K562 (cell line): ENCODE data around the gene MFSD12. TPM values are rescaled to one million over a fixed set of nuclear protein-coding genes. Genes with fewer than 3 reads are reported as not detected.

Source experiments
- ATAC-seq: fragments of 200-7000 bp; cut with Tn5 transposase; 3 replicates; pipeline ENCODE4 v1.9.1; 2020; ENCODE audit warnings: moderate library complexity
- BruUV-seq: library from RNA; stranded (reverse); fragments of 400-500 nt; replicated peaks from 2 replicates; lab custom pipeline; 2021; lab: Mats Ljungman, UMichigan
- CTCF ChIA-PET: fragments of 300-600 bp; formaldehyde crosslinking; extraction: SDS; loops from one replicate; lab custom pipeline; 2021; ENCODE audit warnings: low intra/inter-chr PET ratio; lab: Yijun Ruan, JAX
- POLR2A ChIA-PET: fragments of 300-600, 350-650 bp; sonication (Branson Sonifier 250); formaldehyde crosslinking; extraction: SDS; loops from one replicate; lab custom pipeline; 2021; ENCODE audit warnings: antibody characterized with exemption, inconsistent platforms; lab: Yijun Ruan, JAX
- DNase-seq, 4 experiments: peaks; one replicate each; pipeline versions ENCODE4 v3.0.0 to v3.0.0-alpha.2; 2011 to 2018; ENCODE audit warnings: low spot score in 3 of 4, mixed read lengths in 3 of 4; ENCODE audit errors: extremely low read depth in 1 of 4
- FAIRE-seq: peaks from 2 replicates; lab custom pipeline; 2011; peaks lifted over from hg19 to GRCh38; lab: Jason Lieb, UNC
- H2AFZ ChIP-seq: 2 replicates; pipeline ENCODE4 v1.6.0; 2011; ENCODE audit warnings: low read depth, low read length, control low read depth, inconsistent platforms
- H3K27ac ChIP-seq: fragments of 200-600 bp; 3 replicates; pipeline ENCODE4 v1.8.0; 2011; ENCODE audit warnings: low read depth, mild to moderate bottlenecking, control low read depth, inconsistent platforms, low read length, moderate library complexity, mixed read lengths; ENCODE audit errors: extremely low read depth
- H3K27me3 ChIP-seq, 2 experiments: fragments of 300-600 bp in 1 of 2; 2 replicates in 1 of 2; 3 replicates in 1 of 2; pipeline versions ENCODE4 v1.6.0 to v1.8.0; 2011; ENCODE audit warnings: inconsistent platforms in 2 of 2, low read length in 2 of 2, mild to moderate bottlenecking in 1 of 2, mixed read lengths in 1 of 2, moderate library complexity in 1 of 2; ENCODE audit not compliant: control insufficient read depth in 2 of 2, insufficient read depth in 2 of 2
- H3K36me3 ChIP-seq: fragments of 300-600 bp; 3 replicates; pipeline ENCODE4 v1.8.0; 2011; ENCODE audit warnings: mild to moderate bottlenecking, low read length, inconsistent platforms; ENCODE audit not compliant: control insufficient read depth, insufficient read depth
- H3K4me1 ChIP-seq, 2 experiments: fragments of 200-600 bp in 1 of 2; replicated peaks in 1 of 2; 2 replicates in 1 of 2; 3 replicates in 1 of 2; pipeline versions ENCODE4 v1.5.1 to v1.8.0; 2011; ENCODE audit warnings: inconsistent platforms in 2 of 2, low read length in 2 of 2, mild to moderate bottlenecking in 1 of 2, mixed read lengths in 1 of 2, moderate library complexity in 1 of 2; ENCODE audit not compliant: control insufficient read depth in 2 of 2, insufficient read depth in 2 of 2
- H3K4me2 ChIP-seq: 2 replicates; pipeline ENCODE4 v1.6.1; 2011; ENCODE audit warnings: low read length, control low read depth, inconsistent platforms, mixed read lengths; ENCODE audit not compliant: insufficient read depth
- H3K4me3 ChIP-seq: fragments of 200-600 bp; sonication (generic), shearing (Covaris generic); 2 replicates; pipeline ENCODE4 v1.5.1; 2016; ENCODE audit warnings: control low read depth, inconsistent platforms
- H3K79me2 ChIP-seq: fragments of 200-600 bp; 3 replicates; pipeline ENCODE4 v1.8.0; 2011; ENCODE audit warnings: low read length, inconsistent platforms; ENCODE audit not compliant: control insufficient read depth, insufficient read depth
- H3K9ac ChIP-seq, 2 experiments: 2 replicates each; pipeline versions ENCODE4 v1.6.0 to v1.6.1; 2011; ENCODE audit warnings: low read depth in 2 of 2, low read length in 2 of 2, control low read depth in 1 of 2, inconsistent platforms in 1 of 2, mild to moderate bottlenecking in 1 of 2, mixed read lengths in 1 of 2; ENCODE audit not compliant: insufficient read depth in 1 of 2
- H3K9me1 ChIP-seq: one replicate; pipeline ENCODE4 v1.6.0; 2011; ENCODE audit warnings: inconsistent platforms, mild to moderate bottlenecking, low read length, moderate library complexity; ENCODE audit not compliant: control insufficient read depth, insufficient read depth
- H3K9me3 ChIP-seq: replicated peaks from 2 replicates; pipeline ENCODE4 v1.5.1; 2011; ENCODE audit warnings: low read depth, low read length, inconsistent platforms; ENCODE audit not compliant: control insufficient read depth, insufficient read depth
- H4K20me1 ChIP-seq: replicated peaks from 2 replicates; pipeline ENCODE4 v1.6.1; 2011; ENCODE audit warnings: low read length, inconsistent platforms, mixed read lengths; ENCODE audit not compliant: control insufficient read depth, insufficient read depth
- GTF2B ChIP-seq: IDR thresholded peaks from 2 replicates; pipeline ENCODE4 v1.6.1; 2011; ENCODE audit not compliant: insufficient read length; ENCODE audit errors: extremely low read depth
- RBFOX2 ChIP-seq: fragments of 200-400 bp; formaldehyde crosslinking; IDR thresholded peaks from 2 replicates; pipeline ENCODE4 v1.6.1; 2017; ENCODE audit warnings: low read depth, mild to moderate bottlenecking, low read length, moderate library complexity
- WGBS: fragments of 100-300 bp; shearing (Covaris generic); methylation state at CpG from one replicate; pipeline ENCODE4 v1.1.6; 2016; ENCODE audit warnings: low coverage, mixed read lengths; ENCODE audit not compliant: insufficient coverage; ENCODE audit errors: missing lambda C conversion rate; 5-methylcytosine and 5-hydroxymethylcytosine counted together
- in situ Hi-C: fragments of 300-500 bp; cut with MboI; formaldehyde crosslinking; loops from 4 replicates; pipeline ENCODE4 v1.15.0; 2018; ENCODE audit warnings: inconsistent platforms, mixed read lengths
- intact Hi-C: fragments of 100-400 bp; cut with micrococcal nuclease; formaldehyde crosslinking; loops from 2 replicates; pipeline ENCODE4 v1.14.2; 2022
- polyA plus RNA-seq, 8 experiments: library from polyadenylated mRNA; depleted of rRNA in 4 of 8; stranded (reverse) in 5 of 8; unstranded in 3 of 8; fragments of >200 nt; fragmentation: Nextera tagmentation in 2 of 8; fragmentation: Illumina TruSeq in 1 of 8; extraction: Ambion mirVana in 2 of 8; extraction: Trizol in 1 of 8; gene quantifications; 2 replicates each; pipeline versions ENCODE4 v1.2.1 to v1.2.3, GENCODE V29; 2011 to 2014; ENCODE audit warnings: inconsistent platforms in 1 of 8, missing spikeins in 1 of 8
- total RNA-seq, 7 experiments: library from RNA; depleted of rRNA in 6 of 7; stranded (reverse); fragments of >200 nt in 6 of 7; fragmentation: Illumina TruSeq in 2 of 7; extraction: Trizol in 2 of 7; gene quantifications; 2 replicates each; pipeline versions ENCODE4 v1.2.1 to v1.2.3, GENCODE V29; 2011 to 2021; ENCODE audit warnings: low replicate concordance in 1 of 7
- TF ChIP-seq, protein P1 (sequence below): sonication (generic); formaldehyde crosslinking; IDR thresholded peaks from 2 replicates; pipeline ENCODE4 v1.9.0; 2022; ENCODE audit warnings: mild to moderate bottlenecking, missing genetic modification reagents
- TF ChIP-seq, protein P2 (sequence below): fragments of 450-650 bp; IDR thresholded peaks from 2 replicates; pipeline ENCODE4 v1.6.1; 2017; ENCODE audit warnings: mild to moderate bottlenecking, moderate library complexity
- TF ChIP-seq, protein P3 (sequence below): fragments of 250-450 bp; sonication (Bioruptor Pico); IDR thresholded peaks from 2 replicates; pipeline ENCODE4 v1.8.0; 2022; ENCODE audit warnings: inconsistent platforms

Gene MFSD12
- total and polyA plus RNA-seq, 9 of the 15 experiments (the other 6 are each of a cell fraction or from before 2014, with no cell fraction given) = 0.69 to 112 (median 31.8) TPM

DNA sequence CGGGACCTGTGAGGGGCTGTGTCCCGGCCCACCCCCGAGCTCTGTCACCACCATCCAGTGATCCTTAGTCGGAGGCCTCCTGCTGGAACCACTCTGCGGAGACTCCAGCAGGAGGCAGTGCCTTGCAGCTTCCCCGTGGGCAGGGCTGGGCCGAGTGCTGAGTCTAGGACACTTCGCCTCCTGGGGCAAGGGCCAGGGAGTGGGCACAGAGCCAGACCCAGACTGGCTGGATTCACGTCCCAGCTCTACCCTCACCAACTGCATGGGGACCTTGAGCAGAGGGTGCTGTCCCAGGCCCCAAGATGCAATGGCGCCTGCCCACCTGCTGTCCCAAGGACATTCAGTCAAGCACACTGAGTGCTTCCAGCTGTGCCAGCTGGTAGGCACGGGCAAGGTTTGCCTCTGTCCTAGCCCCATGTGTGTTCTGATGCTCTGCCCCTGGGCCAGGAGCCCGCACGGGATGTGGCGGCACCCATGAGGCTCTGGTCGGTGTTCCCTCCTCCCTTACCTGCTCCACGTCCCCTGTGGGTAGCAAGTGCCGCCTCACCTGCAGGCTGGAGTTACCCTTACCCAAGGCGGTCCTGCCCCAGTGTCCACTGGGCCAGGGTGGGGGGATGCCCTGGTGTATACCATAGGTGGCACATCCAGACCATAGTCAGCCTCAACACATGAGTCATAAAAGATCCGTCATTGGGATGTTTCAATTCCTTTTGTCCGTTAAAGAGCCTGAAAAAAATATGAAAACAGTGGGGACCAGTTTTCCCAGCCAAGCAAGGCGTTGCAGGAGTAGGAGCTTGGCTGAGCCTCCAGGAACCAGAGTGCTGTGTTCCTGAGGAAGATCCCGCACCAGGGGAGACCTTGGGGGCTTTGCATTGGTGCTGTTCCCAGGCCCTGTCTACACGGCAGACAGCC, 43.9 kb downstream of the MFSD12 start:
- Histone ChIP-seq H3K79me2 (peaks cover 82% of the 10 kb centered on the region), H3K9me1 (peaks cover 11% of the 10 kb centered on the region), H2AFZ (no peak overlapping the region), H3K9me3 (no peaks in the 10 kb centered on the region), H3K27me3 (no peaks in the 10 kb centered on the region), H3K36me3 (peaks cover 36% of the 10 kb centered on the region; the same call in 2 of the 3 replicates), H4K20me1 (peaks cover 63% of the 10 kb centered on the region), H3K4me2 (no peak overlapping the region), H3K9ac (peak overlapping the region in 1 of 2 experiments; percentile 76; a peak in 2 of 4 replicates), H3K27ac (no peak overlapping the region), H3K4me1 (peaks cover 10 to 72% of the 10 kb centered on the region in 2 experiments; a peak in 4 of 5 replicates), H3K4me3 (no peak overlapping the region)
- ATAC-seq (0 out of 3 replicates have a peak, but pooled peaks have one; percentile 23), DNase-seq (no peak), FAIRE-seq (no peak)
- BruUV-seq = no TSS peak
- TF ChIP-seq, protein P1, sequence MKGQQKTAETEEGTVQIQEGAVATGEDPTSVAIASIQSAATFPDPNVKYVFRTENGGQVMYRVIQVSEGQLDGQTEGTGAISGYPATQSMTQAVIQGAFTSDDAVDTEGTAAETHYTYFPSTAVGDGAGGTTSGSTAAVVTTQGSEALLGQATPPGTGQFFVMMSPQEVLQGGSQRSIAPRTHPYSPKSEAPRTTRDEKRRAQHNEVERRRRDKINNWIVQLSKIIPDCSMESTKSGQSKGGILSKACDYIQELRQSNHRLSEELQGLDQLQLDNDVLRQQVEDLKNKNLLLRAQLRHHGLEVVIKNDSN (CRISPR knock-in tag) = 0 out of 2 replicates have a peak, but pooled peaks have one; percentile 39
- TF ChIP-seq GTF2B (no peak), RBFOX2 (peak; percentile 39; the same call in 1 of the 2 replicates)
- TF ChIP-seq, protein P2, sequence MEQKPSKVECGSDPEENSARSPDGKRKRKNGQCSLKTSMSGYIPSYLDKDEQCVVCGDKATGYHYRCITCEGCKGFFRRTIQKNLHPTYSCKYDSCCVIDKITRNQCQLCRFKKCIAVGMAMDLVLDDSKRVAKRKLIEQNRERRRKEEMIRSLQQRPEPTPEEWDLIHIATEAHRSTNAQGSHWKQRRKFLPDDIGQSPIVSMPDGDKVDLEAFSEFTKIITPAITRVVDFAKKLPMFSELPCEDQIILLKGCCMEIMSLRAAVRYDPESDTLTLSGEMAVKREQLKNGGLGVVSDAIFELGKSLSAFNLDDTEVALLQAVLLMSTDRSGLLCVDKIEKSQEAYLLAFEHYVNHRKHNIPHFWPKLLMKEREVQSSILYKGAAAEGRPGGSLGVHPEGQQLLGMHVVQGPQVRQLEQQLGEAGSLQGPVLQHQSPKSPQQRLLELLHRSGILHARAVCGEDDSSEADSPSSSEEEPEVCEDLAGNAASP = no peak
- TF ChIP-seq, protein P3, sequence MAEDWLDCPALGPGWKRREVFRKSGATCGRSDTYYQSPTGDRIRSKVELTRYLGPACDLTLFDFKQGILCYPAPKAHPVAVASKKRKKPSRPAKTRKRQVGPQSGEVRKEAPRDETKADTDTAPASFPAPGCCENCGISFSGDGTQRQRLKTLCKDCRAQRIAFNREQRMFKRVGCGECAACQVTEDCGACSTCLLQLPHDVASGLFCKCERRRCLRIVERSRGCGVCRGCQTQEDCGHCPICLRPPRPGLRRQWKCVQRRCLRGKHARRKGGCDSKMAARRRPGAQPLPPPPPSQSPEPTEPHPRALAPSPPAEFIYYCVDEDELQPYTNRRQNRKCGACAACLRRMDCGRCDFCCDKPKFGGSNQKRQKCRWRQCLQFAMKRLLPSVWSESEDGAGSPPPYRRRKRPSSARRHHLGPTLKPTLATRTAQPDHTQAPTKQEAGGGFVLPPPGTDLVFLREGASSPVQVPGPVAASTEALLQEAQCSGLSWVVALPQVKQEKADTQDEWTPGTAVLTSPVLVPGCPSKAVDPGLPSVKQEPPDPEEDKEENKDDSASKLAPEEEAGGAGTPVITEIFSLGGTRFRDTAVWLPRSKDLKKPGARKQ (CRISPR knock-in tag) = no peak
- in situ Hi-C loops (no loop called here), intact Hi-C loops (no loop called here)
- ChIA-PET CTCF (no interaction called here), POLR2A (interaction anchor here (0.5 to 1.0 kb wide), 5 partner anchors 11 to 404 kb away, joined by 3 to 5 read pairs (median 3); no protein-coding TSS in a partner anchor)
- 89% methylated on average over 23 of the region's 23 CpGs for WGBS
